ENCODE measurements around the gene MARCHF2. TPM values are rescaled to one million over a fixed set of nuclear protein-coding genes. Genes with fewer than 3 reads are reported as not detected.

MARCHF2 gene
- total and polyA plus RNA-seq, 8 donors: 8.8 to 22.6 (median 11.4) TPM

- H3K4me1 ChIP-seq: peaks cover 20 to 45% (median 33%) of the 10 kb centered on the region in 3 donors
- no peak for ATAC-seq
- TF ChIP-seq CTCF (IDR thresholded peaks at IDR 0.05): no peak
- 73 to 100% methylated on average over 4 of the region's 4 CpGs for WGBS, 2 donors
- FAIRE-seq: no peak
- DNase-seq: no peak
- intact Hi-C loops (cut with DNase I): no loop called here
- H3K27me3 ChIP-seq: no peaks in the 10 kb centered on the region
- H3K36me3 ChIP-seq: no peaks in the 10 kb centered on the region
- H3K4me3 ChIP-seq: no peak overlapping the region
- H3K9me3 ChIP-seq: no peaks in the 10 kb centered on the region
- peak overlapping the region in 2 of 4 donors; percentile 71 to 100 for H3K27ac ChIP-seq
Observed at GRCh38 chr19:8386990-8387389, 26.1 kb upstream of the MARCHF2 start.

- no peak overlapping the region for H3K4me3 ChIP-seq
- peaks cover 28 to 50% (median 42%) of the 10 kb centered on the region in 3 donors for H3K4me1 ChIP-seq
- no peaks in the 10 kb centered on the region for H3K36me3 ChIP-seq
- H3K27me3 ChIP-seq: no peaks in the 10 kb centered on the region
- H3K9me3 ChIP-seq: no peaks in the 10 kb centered on the region
- DNase-seq (peak in 2 of 6 donors; percentile 34 to 49), ATAC-seq (peak; percentile 7 to 29 (median 11)), FAIRE-seq (no peak)
- H3K27ac ChIP-seq: peak overlapping the region; percentile 71 to 100 (median 88)
- TF ChIP-seq CTCF (IDR thresholded peaks at IDR 0.05): no peak
- intact Hi-C loops (cut with DNase I): no loop called here
- 45 to 48% methylated on average over 16 of the region's 16 CpGs for WGBS, 2 donors
Observed at GRCh38 chr19:8387688-8388611, 25.2 kb upstream of the MARCHF2 start.

- TF ChIP-seq CTCF (IDR thresholded peaks at IDR 0.05): no peak
- no peak for DNase-seq
- Histone ChIP-seq H3K27ac (peak overlapping the region; percentile 71 to 100 (median 88)), H3K27me3 (no peaks in the 10 kb centered on the region), H3K36me3 (no peaks in the 10 kb centered on the region), H3K9me3 (no peaks in the 10 kb centered on the region), H3K4me1 (peaks cover 34 to 56% (median 48%) of the 10 kb centered on the region in 3 donors), H3K4me3 (peak overlapping the region in 1 of 4 donors; percentile 87)
- ATAC-seq: no peak
- 22 to 27% methylated on average over 2 of the region's 2 CpGs for WGBS, 2 donors
- intact Hi-C loops (cut with DNase I): no loop called here
- FAIRE-seq: no peak
Observed at GRCh38 chr19:8388612-8388958, 24.5 kb upstream of the MARCHF2 start.

GRCh38 chr19:8389891-8390616 lies 23.1 kb upstream of the MARCHF2 start, which contains the start of gene RAB11B:
Gene RAB11B (plus strand): TSS chr19:8390360. CDS start chr19:8390417, 57 bp downstream.
- WGBS, 2 donors: 0% methylated on average over 65 to 70 of the region's 70 CpGs
- no peaks in the 10 kb centered on the region for H3K27me3 ChIP-seq
- ATAC-seq: peak; percentile 81 to 88 (median 84)
- peak; percentile 93 to 100 (median 99) for DNase-seq
- TF ChIP-seq CTCF (IDR thresholded peaks at IDR 0.05): no peak
- FAIRE-seq: peak; percentile 95
- H3K4me1 ChIP-seq: peaks cover 40 to 61% (median 59%) of the 10 kb centered on the region in 3 donors
- no peaks in the 10 kb centered on the region for H3K36me3 ChIP-seq
- peak within 1 kb of the TSS; percentile 74 to 95 (median 90) for H3K4me3 ChIP-seq
- H3K9me3 ChIP-seq: no peaks in the 10 kb centered on the region
- peak within 1 kb of the TSS; percentile 100 for H3K27ac ChIP-seq
- intact Hi-C loops (cut with DNase I): no loop called here
